Adipose tissue (tissue), 3 donors: ENCODE measurements around the gene SUSD5. TPM values are rescaled to one million over a fixed set of nuclear protein-coding genes. Genes with fewer than 3 reads are reported as not detected.

Experiments
- polyA plus RNA-seq, 3 donors: library from polyadenylated mRNA; stranded (reverse); fragments of 200-250 nt; gene quantifications; one replicate each; pipeline ENCODE4 v1.2.3, GENCODE V29; 2013
- donor health status: healthy with polysubstance abuse.
- donor health status: Bipolar disorder and iron deficiency.
- donor health status: healthy.

The SUSD5 gene
- polyA plus RNA-seq, 3 donors, result 0.13 to 1.9 (median 0.54) TPM

Other genes starting within 250 kb of the SUSD5 start
- gene GLB1, start 121.7 kb downstream of the SUSD5 start, polyA plus RNA-seq, result 10 to 100 TPM; 10.2 to 21.6 (median 20.4) TPM
- under 1 TPM; 0.48 to 0.65 (median 0.56) TPM for gene TMPPE, start 121.7 kb downstream of the SUSD5 start, polyA plus RNA-seq
- 100 to 1,000 TPM in 2 of 3 donors, 10 to 100 TPM in 1; 34.8 to 268 (median 247) TPM for gene CRTAP, start 104.8 kb downstream of the SUSD5 start, polyA plus RNA-seq
- 1 to 10 TPM; 1.9 to 2.2 (median 2.1) TPM for gene FBXL2, start 58.6 kb upstream of the SUSD5 start, polyA plus RNA-seq
- 10 to 100 TPM; 15.6 to 31.4 (median 28.7) TPM for gene UBP1, start 221.6 kb upstream of the SUSD5 start, polyA plus RNA-seq